ENCODE measurements around the gene PLD1.

- no peak for TF ChIP-seq EZH2phosphoT487 (IDR thresholded peaks at IDR 0.05)
- TF ChIP-seq, protein P1, sequence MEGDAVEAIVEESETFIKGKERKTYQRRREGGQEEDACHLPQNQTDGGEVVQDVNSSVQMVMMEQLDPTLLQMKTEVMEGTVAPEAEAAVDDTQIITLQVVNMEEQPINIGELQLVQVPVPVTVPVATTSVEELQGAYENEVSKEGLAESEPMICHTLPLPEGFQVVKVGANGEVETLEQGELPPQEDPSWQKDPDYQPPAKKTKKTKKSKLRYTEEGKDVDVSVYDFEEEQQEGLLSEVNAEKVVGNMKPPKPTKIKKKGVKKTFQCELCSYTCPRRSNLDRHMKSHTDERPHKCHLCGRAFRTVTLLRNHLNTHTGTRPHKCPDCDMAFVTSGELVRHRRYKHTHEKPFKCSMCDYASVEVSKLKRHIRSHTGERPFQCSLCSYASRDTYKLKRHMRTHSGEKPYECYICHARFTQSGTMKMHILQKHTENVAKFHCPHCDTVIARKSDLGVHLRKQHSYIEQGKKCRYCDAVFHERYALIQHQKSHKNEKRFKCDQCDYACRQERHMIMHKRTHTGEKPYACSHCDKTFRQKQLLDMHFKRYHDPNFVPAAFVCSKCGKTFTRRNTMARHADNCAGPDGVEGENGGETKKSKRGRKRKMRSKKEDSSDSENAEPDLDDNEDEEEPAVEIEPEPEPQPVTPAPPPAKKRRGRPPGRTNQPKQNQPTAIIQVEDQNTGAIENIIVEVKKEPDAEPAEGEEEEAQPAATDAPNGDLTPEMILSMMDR (IDR thresholded peaks at IDR 0.05), result no peak
Measured at GRCh38 chr3:171784937-171785336, 25.3 kb downstream of the PLD1 start.
